ENCODE results near the gene SBDS.

- TF ChIP-seq, protein P1, sequence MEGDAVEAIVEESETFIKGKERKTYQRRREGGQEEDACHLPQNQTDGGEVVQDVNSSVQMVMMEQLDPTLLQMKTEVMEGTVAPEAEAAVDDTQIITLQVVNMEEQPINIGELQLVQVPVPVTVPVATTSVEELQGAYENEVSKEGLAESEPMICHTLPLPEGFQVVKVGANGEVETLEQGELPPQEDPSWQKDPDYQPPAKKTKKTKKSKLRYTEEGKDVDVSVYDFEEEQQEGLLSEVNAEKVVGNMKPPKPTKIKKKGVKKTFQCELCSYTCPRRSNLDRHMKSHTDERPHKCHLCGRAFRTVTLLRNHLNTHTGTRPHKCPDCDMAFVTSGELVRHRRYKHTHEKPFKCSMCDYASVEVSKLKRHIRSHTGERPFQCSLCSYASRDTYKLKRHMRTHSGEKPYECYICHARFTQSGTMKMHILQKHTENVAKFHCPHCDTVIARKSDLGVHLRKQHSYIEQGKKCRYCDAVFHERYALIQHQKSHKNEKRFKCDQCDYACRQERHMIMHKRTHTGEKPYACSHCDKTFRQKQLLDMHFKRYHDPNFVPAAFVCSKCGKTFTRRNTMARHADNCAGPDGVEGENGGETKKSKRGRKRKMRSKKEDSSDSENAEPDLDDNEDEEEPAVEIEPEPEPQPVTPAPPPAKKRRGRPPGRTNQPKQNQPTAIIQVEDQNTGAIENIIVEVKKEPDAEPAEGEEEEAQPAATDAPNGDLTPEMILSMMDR (conservative IDR thresholded peaks at IDR 0.05; ENCODE audit: low read length): no peak
- no peak for TF ChIP-seq EZH2phosphoT487 (IDR thresholded peaks at IDR 0.05; ENCODE audit: borderline replicate concordance, low read depth, low read length)
Observed at GRCh38 chr7:66953044-66953427, 42.4 kb downstream of the SBDS start.

All from OCI-LY7 (cell line).